IPS DF 19.7 (cell line): ENCODE data around the gene PTPRU.

Source experiments
- DNase-seq: peaks from one replicate; pipeline ENCODE4 v3.0.0-alpha.2; 2013; ENCODE audit warnings: low read depth, low spot score

The PTPRU gene

GRCh38 chr1:29332204-29332603 lies 95.9 kb downstream of the PTPRU start:
- peak; percentile 61 for DNase-seq

- no peak for DNase-seq
Observed at GRCh38 chr1:29333008-29333407, 96.7 kb downstream of the PTPRU start.

- no peak for DNase-seq
Observed at GRCh38 chr1:29335573-29335972, 99.3 kb downstream of the PTPRU start.

DNA sequence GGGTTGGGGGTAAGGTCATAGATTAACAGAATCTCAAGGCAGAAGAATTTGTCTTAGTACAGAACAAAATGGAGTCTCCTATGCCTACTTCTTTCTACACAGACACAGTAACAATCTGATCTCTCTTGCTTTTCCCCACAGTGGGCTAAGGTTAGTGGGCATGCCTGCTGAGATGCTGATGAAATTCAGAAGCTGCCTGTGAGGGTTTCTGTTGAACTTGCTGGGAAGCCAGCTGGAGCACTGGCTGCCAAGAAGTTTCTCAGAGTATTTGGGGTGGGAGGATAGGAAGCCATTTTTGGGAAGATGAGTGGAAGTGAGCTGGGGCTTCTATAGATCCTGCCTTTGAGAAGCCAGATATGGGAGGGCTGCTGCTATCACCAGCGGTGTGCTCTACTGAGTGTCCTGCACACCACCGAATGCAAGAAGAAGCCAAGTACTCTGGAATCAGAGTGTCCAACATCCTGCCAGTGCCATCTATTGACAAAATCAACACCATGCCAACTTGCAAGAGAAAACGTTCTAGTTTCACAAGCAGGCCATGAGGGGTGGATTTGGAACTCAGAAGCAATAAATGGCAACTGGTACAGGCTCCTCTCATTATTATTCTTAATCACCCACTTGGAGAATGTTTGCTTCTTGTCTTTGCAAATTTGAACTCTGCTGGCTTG lies 102.7 kb downstream of the PTPRU start:
- no peak for DNase-seq

DNA sequence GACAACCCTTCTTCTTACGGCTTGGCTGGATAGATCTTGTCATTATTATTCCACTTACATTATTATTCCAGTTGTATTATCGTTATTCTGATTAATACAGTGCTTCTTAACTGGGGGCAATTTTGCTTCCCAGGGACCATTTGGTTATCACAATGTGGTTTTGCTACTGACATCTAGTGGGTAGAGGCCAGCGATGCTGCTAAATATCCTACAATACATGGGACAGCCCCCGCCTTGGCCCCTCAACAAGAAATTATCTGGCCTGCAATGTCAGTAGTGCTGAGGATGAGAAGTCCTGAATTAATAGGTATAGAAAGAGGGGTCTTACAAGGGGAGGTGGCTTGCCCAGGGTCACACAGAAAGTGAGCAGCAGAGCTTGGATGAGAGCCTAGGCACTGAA lies 105.6 kb downstream of the PTPRU start:
- DNase-seq, result no peak

GRCh38 chr1:29342351-29342750 lies 106.0 kb downstream of the PTPRU start:
- DNase-seq, result no peak

DNA sequence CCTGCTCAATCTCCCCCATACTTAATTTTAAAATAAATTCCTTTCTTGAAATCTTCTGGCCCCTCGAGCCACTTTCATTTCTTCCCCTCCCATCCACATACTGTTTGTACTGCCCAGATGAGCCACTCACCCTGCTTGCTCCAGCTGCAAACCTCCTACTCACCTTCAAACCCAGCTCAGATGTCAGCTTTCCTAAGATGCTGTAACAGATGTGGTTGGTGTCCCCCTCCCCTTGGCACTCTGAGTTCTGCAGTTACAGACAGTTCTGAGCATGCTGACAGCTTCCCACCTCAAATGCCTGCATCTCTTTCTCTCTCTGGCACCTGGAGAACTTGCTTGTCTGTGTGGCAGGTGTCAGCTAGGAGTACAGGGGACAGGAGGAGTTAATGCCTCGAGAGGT lies 106.7 kb downstream of the PTPRU start:
- DNase-seq, result no peak

GRCh38 chr1:29343476-29343875 lies 107.2 kb downstream of the PTPRU start:
- DNase-seq, result no peak

GRCh38 chr1:29343908-29344307 lies 107.6 kb downstream of the PTPRU start:
- no peak for DNase-seq

DNA sequence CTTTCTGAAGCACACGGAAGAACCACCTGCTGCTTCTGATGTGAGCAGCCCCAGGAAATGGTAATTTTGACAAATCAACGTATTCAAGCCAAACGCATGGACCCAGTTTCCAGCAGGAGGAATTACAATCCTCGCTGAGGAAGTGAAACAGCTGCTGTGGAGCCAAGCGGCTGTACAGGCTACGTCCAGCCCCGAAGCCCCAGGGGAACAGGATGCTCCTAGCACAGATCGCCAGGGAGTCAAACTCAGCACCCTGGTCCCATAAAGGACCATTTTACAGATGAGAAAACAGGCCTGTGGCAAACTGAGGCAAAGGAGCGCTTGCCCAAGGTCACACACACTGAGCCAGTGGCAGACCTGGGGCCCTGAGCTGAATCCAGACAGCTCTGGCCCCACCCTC lies 108.0 kb downstream of the PTPRU start:
- DNase-seq, result no peak

DNA sequence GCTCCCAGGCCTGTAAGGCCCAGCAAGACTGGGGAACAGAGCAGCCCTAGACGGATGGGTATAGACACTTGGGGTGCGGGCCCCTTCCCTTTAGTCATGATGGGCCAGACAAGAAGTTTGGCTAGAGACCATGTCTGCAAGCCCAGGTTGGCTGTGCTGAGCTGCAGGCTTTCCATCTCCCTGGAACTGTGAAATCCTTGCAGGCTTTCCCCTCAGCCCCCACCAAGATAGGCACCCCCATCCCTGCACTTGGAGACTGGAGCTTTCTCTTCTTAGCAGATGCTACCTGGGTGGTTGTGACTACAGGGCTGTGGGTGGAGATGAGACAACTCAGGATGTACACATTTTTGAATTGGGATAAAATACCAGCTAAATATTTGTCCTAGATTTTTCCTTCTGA lies 110.3 kb downstream of the PTPRU start:
- DNase-seq, result no peak

DNA sequence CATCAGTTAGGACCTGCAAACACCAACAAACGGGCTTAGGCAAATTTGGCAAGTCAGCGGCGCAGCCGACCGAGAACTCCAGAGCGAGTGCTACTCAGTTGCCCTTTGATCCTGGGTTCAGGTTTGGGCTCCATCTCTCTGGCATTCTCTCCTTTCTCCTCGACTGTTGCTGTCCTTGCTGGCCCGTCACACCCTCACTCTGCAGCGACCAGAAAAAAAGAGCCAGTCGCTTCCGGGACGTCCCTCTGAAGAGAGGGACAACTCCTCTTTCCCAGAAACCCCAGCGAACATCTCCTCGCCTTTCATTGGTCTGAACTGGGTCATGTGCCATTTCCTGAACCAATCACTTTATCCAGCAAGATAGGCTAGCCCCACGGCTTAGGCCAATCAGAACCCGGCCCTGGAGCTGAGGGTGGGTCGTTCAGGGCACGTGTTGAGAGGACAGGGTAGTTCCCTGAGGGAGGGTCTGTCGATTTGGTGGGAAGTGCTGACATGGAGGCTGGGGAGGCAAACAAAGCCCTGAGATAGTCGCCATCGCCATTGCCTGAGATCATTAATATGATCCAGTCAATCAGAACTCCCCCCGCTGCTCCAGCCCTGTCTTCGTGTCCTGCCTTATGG lies 113.7 kb downstream of the PTPRU start:
- no peak for DNase-seq

- no peak for DNase-seq
Observed at GRCh38 chr1:29352719-29353420, 116.5 kb downstream of the PTPRU start.

- DNase-seq, result no peak
Observed at GRCh38 chr1:29354511-29355098, 118.3 kb downstream of the PTPRU start.

DNA sequence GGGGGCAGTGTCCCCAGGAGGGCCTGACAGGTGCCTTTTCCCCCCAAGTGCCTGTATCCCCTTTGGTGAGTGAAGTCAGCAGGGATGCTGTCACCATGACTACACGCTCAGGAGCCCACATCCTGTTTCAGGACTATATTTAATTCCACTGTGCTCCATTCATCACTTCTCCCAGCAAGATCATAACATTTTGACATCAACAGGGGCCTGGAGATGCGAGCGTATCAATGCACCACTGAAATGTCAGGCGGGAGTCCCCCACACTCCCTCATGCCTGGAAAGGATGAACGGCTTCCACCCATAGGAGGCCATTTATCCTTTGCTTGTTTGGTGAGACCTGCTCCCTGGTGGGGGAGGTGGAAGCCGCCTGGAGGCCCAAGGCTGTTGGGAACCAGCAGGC lies 119.1 kb downstream of the PTPRU start:
- no peak for DNase-seq

DNA sequence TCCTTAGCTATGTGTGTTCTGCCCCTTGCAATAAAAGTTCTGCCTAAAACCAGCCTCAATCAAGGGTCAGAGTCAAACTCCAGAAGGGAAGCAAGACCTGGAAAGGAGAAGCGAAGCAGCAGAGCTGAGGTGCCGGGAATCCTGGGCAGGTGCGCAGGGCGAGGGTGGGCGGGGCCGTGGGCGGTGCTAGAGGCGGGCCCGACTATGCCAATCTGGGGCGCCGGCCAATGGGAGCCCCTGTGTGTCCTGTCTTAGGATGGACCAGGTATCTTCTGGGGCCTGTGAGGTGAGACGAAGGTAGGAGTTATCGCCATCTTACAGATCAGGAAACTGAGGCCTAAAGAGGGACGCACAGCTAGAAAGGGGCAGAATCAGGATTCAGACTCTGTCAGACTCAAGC lies 120.3 kb downstream of the PTPRU start:
- DNase-seq, result no peak

- no peak for DNase-seq
Observed at GRCh38 chr1:29357452-29357851, 121.1 kb downstream of the PTPRU start.

DNA sequence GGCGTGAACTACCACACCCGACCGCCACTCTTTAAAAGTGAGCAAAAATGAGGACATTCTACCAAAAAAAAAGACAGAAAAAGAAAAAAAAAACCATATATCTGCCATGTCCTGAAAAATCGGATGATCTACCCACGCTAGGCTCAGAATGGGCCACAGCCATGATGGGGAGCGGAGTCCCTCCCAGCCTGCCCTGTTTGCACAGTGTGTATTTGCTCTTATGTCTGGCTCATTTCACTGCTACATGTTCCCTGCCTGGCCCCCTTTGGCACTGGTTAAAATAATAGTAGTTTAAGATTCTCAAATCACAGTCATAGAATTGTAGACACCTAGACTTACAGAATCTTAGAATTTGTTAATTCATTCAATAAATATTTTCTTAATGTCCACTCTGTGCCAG lies 121.9 kb downstream of the PTPRU start:
- no peak for DNase-seq

GRCh38 chr1:29360768-29361167 lies 124.4 kb downstream of the PTPRU start:
- DNase-seq, result no peak

- DNase-seq, result no peak
Observed at GRCh38 chr1:29361686-29362085, 125.4 kb downstream of the PTPRU start.

GRCh38 chr1:29362116-29362515 lies 125.8 kb downstream of the PTPRU start:
- no peak for DNase-seq

DNA sequence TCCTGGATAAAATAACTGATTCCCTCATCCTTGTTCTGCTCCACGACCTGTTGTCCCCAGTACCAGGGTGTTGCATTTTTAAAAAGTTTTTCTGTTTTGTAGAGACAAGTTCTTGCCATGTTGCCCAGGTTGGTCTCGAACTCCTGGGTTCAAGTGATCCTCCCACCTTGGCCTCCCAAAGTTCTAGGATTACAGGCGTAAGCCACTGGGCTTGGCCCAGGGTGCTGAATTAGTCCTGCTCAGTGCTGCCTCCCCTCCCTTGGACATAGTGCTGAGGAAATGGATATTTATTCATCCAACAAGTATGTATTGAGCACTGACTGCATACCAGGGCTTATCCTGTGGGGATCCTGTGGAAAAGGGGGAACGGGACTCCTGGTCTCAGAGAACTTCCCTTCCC lies 126.4 kb downstream of the PTPRU start:
- no peak for DNase-seq

DNA sequence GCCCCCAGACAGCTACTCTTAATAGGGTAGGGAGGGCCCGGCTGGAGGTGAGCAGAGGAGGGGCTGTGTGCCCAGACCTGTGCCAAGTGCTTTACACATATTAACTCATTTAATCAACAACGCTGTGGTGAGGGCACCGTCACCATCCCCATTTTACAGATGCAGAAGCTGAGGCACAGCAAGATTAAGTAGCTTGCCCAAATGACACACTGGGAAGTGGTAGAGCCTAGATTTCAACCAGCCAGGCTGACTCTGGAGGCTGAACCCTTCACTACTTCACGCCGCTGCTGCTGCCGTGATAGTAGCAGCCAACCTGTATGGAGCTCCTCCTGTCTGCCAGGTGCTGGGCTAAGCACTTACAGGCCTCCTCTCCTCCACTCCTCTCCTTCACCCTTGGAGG lies 127.2 kb downstream of the PTPRU start:
- no peak for DNase-seq
